Activated CD8-positive, alpha-beta memory T cell treated with anti-CD3 and anti-CD28 coated beads, Interleukin-2, amount 50 U/mL, for 1 hour (primary cell): ENCODE data around the gene KIF23.
"Not testable (repeated sequence)": the region's sequence is repeated elsewhere in the genome, so short reads cannot be mapped to it uniquely, and the experiment has no call there.

ENCODE experiments used
- DNase-seq: peaks from one replicate; pipeline ENCODE4 v3.0.0-alpha.2; 2020; ENCODE audit errors: extremely low read depth

Gene KIF23

GRCh38 chr15:69434679-69435078 lies 20.5 kb downstream of the KIF23 start:
- no peak for DNase-seq

GRCh38 chr15:69435985-69436384 lies 21.8 kb downstream of the KIF23 start:
- no peak for DNase-seq

- no peak for DNase-seq
Observed at GRCh38 chr15:69436951-69437350, 22.8 kb downstream of the KIF23 start.

- no peak for DNase-seq
Observed at GRCh38 chr15:69439623-69440022, 25.5 kb downstream of the KIF23 start.

GRCh38 chr15:69443032-69443611 lies 29.0 kb downstream of the KIF23 start:
- DNase-seq, result no peak

- no peak for DNase-seq
Observed at GRCh38 chr15:69444686-69445085, 30.5 kb downstream of the KIF23 start.

- DNase-seq, result no peak
Observed at GRCh38 chr15:69446953-69447352, 32.8 kb downstream of the KIF23 start.

GRCh38 chr15:69450221-69450620 lies 36.1 kb downstream of the KIF23 start:
- not testable (repeated sequence) for DNase-seq

GRCh38 chr15:69450968-69451695 lies 37.0 kb downstream of the KIF23 start:
- DNase-seq, result no peak

- DNase-seq, result no peak
Observed at GRCh38 chr15:69451951-69452691, 38.0 kb downstream of the KIF23 start.

- DNase-seq, result peak; percentile 91
Observed at GRCh38 chr15:69452692-69453521, 38.8 kb downstream of the KIF23 start, which contains the start of gene RPLP1. RPLP1 (plus strand) TSS chr15:69452818; CDS start chr15:69452949, 131 bp downstream.

- no peak for DNase-seq
Observed at GRCh38 chr15:69454953-69455352, 40.8 kb downstream of the KIF23 start.

- no peak for DNase-seq
Observed at GRCh38 chr15:69456208-69457166, 42.3 kb downstream of the KIF23 start.

- no peak for DNase-seq
Observed at GRCh38 chr15:69457304-69458280, 43.4 kb downstream of the KIF23 start.

- DNase-seq, result no peak
Observed at GRCh38 chr15:69459066-69459465, 44.9 kb downstream of the KIF23 start.

GRCh38 chr15:69460481-69460880 lies 46.3 kb downstream of the KIF23 start:
- no peak for DNase-seq

- no peak for DNase-seq
Observed at GRCh38 chr15:69462030-69462492, 47.9 kb downstream of the KIF23 start.

- DNase-seq, result peak; percentile 82
Observed at GRCh38 chr15:69462493-69463181, 48.5 kb downstream of the KIF23 start.
